Bone marrow (tissue), 2 donors: Measurements from ENCODE around the gene CFB.
"Not testable (repeated sequence)": the region's sequence is repeated elsewhere in the genome, so short reads cannot be mapped to it uniquely, and the experiment has no call there.

Source experiments
- DNase-seq, 2 donors: peaks; one replicate each; lab custom pipeline; 2025; lab: John Stamatoyannopoulos, UW

CFB gene

GRCh38 chr6:31945507-31946369, at the start of gene CFB:
CFB (plus strand) TSS chr6:31946095; CDS start chr6:31946222, 127 bp downstream.
- no peak for DNase-seq

DNA sequence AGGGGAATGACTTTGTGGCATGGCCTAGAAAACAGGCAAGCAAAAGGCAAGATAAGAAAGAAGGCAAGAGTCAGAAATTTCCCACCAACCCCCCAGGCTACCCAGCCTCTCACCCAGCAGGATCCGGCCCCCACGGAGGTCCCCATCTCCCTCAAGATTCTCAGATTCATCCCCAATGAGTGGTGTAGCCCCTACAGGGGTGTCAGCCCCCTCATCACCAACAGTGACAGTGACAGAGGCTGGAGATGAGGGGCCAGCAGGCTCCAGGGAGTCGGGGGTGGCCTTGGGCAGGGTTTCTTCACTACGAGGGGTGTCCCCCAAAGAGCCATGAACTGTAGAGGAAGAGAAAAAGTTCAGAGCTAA, 49.4 kb upstream of the CFB start:
- DNase-seq = no peak

- DNase-seq = no peak
Observed at GRCh38 chr6:31896856-31897611, 48.9 kb upstream of the CFB start.

GRCh38 chr6:31897612-31898382, 48.1 kb upstream of the CFB start, which contains the start of gene EHMT2:
EHMT2 (minus strand) TSS chr6:31897698; CDS start chr6:31897677, 21 bp downstream.
- DNase-seq = peak; percentile 49 to 60

GRCh38 chr6:31898383-31899011, 47.4 kb upstream of the CFB start:
- no peak for DNase-seq

DNA sequence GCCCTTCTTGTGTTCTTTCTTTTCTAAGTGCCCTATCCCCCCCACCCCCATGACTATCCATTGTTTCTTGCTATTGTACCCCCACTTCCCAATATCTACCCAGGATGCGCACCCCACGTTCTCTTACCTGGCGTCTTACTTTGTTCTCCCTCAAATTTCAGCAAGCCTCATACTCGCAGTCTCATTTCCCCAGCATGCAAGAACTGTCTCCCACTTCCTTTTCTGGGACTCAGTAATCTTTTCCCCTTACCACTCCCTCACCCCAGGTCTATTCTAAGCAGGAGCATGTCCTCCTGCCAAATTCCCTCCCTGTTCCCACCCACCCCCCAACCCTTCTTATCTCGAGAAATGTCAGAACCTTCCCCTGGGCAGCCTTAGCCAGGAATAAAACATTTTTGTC, 46.7 kb upstream of the CFB start:
- DNase-seq = no peak

- no peak for DNase-seq
Observed at GRCh38 chr6:31899882-31900722, 45.8 kb upstream of the CFB start.

GRCh38 chr6:31900917-31901414, 44.9 kb upstream of the CFB start:
- no peak for DNase-seq

GRCh38 chr6:31901415-31901952, 44.4 kb upstream of the CFB start:
- no peak for DNase-seq

DNA sequence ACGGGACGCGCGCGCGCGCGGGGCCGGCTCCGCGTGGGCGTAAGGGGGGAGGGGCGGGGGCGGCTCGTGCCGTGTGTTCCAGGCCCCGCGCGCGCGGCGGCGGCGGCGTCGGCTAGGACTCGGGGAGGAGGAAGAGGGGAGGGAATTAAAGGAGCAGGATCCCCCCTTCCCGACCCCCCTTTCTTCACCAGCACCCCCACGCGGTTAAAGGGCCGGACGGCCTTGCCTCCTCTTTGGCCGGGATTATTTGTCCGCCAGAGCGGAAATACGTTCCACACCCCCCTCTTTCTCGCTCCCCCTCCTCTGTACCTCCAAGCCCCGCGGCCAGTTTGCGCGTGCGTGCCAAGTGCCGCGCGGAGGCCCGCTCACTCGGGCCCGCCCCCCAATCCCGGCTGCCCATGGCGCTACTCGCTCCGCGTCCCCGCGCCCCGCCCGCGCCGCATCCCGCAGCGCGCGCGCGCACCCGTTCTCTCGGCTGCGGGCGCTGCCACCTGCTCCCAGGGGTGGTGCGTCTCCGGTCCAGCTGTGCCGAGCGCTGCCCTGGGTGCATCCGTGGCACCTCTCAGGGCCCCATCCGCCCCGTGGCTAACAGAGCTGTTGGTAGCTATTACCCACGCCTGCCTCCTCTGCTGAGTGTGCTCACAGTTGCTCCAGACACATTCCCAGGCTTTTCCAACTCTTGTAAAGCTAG, 43.8 kb upstream of the CFB start, which contains the start of gene ZBTB12:
ZBTB12 (minus strand) TSS at position 134 of the 691 bp plus-strand sequence. CDS start 781 bp downstream, outside the sequence.
- DNase-seq = peak; percentile 28 to 61

DNA sequence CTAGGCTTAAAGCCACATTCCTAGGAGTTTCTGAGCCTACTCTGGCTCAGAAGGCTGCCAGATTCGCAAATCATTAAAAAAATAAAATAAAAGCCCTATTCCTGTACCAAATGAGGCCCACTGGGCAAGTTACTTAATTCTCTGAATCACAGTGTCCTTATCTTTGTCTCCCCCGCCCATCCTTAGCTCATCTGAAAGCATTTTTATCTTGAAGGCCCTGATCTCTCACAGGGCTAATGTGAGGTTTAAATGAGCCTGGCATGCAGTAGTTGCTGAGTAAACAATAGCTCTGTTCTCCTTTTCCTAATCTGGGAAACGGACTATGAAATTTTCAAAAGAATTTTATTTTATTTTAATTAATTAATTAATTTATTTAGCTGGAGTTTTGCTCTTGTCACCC, 41.9 kb upstream of the CFB start:
- DNase-seq = no peak

DNA sequence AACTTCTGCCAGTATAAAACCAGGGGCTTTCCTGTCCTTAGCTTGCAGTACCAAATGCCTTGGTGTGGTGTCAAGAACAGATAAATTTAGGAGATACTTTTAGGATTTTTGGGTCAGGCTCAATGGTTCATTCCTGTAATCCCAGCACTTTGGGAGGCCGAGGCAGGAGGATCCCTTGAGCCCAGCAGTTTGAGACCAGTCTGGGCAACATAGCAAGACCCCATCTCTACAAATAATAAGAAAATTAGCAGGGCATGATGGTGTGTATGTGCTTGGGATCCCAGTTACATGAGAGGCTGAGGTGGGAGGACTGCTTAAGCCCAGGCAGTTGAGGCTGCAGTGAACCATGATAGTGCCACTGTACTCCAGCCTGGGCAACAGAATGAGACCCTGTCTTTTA, 40.9 kb upstream of the CFB start:
- DNase-seq = no peak

DNA sequence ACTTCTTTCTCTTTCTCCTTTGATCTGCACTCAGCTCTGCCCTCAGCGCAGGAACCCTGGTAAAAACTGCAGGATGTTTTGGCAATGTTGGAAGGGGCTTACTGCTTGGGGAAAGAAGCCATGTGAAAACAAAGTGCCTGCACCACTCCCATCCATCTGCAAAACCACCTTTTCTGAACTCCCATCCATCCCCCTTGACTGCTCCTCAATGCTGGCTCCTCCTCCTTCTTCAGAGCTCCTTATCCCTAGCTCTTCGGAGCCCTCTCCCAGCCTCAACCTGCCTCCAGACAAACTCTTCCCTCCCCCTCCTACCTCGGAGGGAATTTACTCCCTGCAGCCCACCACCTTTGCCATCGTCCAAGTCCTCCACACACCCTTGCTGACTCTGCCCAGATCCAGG, 39.8 kb upstream of the CFB start:
- DNase-seq = no peak

DNA sequence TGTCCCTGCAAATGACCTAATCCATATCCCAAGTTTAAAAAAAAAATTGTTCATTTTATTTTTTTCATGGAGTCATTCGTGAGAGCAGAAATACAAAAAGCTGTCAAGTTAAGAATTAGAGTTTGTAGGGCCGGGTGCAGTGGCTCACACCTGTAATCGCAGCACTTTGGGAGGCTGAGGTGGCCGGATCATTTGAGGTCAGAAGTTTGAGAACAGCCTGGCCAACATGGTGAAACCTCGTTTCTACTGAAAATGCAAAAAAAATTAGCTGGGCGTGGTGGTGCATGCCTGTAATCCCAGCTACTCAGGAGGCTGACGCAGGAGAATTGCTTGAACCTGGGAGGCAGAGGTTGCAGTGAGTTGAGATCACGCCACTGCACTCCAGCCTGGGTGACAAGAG, 39.2 kb upstream of the CFB start:
- DNase-seq = not testable (repeated sequence)

GRCh38 chr6:31907158-31907813, 38.6 kb upstream of the CFB start:
- peak in 1 of 2 donors; percentile 64 for DNase-seq

DNA sequence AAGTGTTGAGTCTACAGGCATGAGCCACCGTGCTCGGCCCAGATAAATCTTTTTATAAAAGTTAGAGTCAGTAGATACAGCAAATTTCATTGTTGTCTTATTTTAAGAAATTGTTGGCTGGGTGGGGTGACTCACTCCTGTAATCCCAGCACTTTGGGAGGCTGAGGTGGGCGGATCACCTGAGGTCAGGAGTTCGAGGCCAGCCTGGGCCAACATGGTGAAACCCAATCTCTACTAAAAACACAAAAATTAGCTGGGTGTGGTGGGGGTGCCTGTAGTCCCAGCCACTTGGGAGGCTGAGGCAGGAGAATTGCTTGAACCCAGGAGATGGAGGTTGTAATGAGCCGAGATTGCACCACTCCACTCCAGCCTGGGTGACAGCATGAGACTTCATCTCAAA, 37.6 kb upstream of the CFB start:
- not testable (repeated sequence) for DNase-seq

GRCh38 chr6:31908791-31909190, 37.1 kb upstream of the CFB start:
- no peak for DNase-seq

GRCh38 chr6:31909298-31909697, 36.6 kb upstream of the CFB start:
- not testable (repeated sequence) for DNase-seq
